HCT116 (cell line): ENCODE measurements around the gene ACOT12.

ENCODE experiments used
- ZFX ChIP-seq: fragments of 450-650 bp; IDR thresholded peaks from 2 replicates; pipeline ENCODE4 v1.6.1; 2017
- TF ChIP-seq, protein P1 (sequence below), 3 experiments: fragments of 200-600 bp in 1 of 3; sonication (generic) in 1 of 3; IDR thresholded peaks in 2 of 3; conservative IDR thresholded peaks in 1 of 3; 2 replicates each; pipeline ENCODE4 v1.5.1; 2012 to 2017; ENCODE audit warnings: low read depth in 2 of 3, low read length in 2 of 3, antibody characterized with exemption in 1 of 3, borderline replicate concordance in 1 of 3, control low read depth in 1 of 3, mild to moderate bottlenecking in 1 of 3, mixed read lengths in 1 of 3, mixed run types in 1 of 3, moderate library complexity in 1 of 3; ENCODE audit not compliant: insufficient read depth in 1 of 3

DNA sequence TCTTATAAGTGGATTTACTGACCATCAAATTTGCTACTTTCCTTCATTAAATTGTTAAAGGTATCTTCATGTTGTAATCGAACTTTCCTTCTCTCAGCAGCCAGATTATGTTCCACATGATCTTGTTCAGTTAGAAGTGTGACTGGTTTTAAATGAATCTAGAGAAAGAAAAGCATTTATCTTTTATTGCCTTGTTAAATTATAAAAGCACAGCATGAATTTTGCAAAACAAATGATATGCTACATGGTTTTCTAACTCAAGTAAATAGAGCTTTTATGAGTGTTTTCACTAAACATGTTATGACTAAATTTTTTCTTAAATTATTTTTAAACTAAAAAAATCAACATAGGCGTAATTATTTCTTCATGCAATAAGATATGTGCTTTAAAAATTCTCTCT is 34.1 kb downstream of the ACOT12 start:
- TF ChIP-seq ZFX, result no peak
- TF ChIP-seq, protein P1, sequence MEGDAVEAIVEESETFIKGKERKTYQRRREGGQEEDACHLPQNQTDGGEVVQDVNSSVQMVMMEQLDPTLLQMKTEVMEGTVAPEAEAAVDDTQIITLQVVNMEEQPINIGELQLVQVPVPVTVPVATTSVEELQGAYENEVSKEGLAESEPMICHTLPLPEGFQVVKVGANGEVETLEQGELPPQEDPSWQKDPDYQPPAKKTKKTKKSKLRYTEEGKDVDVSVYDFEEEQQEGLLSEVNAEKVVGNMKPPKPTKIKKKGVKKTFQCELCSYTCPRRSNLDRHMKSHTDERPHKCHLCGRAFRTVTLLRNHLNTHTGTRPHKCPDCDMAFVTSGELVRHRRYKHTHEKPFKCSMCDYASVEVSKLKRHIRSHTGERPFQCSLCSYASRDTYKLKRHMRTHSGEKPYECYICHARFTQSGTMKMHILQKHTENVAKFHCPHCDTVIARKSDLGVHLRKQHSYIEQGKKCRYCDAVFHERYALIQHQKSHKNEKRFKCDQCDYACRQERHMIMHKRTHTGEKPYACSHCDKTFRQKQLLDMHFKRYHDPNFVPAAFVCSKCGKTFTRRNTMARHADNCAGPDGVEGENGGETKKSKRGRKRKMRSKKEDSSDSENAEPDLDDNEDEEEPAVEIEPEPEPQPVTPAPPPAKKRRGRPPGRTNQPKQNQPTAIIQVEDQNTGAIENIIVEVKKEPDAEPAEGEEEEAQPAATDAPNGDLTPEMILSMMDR (IDR thresholded peaks at IDR 0.05 in 2 of 3, conservative IDR thresholded peaks at IDR 0.05 in 1 of 3; ENCODE audit: borderline replicate concordance in 1 of 3, insufficient read depth in 1 of 3, low read depth in 2 of 3, low read length in 2 of 3), result no peak
